ENCODE measurements around the gene ARHGAP27.

Gene ARHGAP27

DNA sequence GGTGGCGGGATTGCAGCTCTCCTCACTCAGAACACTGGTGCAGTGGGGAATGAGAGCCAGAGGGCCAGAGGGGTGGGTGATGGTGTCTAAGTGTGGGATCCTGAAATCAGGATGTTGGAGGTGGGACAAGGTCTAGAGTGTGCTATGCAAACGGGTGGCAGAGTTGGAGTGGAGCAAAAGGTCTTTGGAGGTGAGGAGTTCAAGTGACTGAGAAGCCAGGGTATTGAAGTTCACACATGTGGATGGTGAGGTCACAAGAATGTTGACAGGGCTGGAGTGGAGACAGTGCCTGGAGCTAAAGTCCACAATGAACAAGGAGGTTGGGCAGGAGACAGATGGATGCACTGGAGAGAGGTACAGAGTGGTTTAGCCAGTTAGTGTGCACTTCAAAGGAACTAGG, 77.6 kb downstream of the ARHGAP27 start:
- Histone ChIP-seq H3K27me3 (no peaks in the 10 kb centered on the region), H3K4me3 (no peak overlapping the region), H3K4me1 (no peaks in the 10 kb centered on the region), H3K36me3 (no peaks in the 10 kb centered on the region), H3K9me3 (no peaks in the 10 kb centered on the region), H3K27ac (no peak overlapping the region)
- no peak for DNase-seq
- TF ChIP-seq, protein P1, sequence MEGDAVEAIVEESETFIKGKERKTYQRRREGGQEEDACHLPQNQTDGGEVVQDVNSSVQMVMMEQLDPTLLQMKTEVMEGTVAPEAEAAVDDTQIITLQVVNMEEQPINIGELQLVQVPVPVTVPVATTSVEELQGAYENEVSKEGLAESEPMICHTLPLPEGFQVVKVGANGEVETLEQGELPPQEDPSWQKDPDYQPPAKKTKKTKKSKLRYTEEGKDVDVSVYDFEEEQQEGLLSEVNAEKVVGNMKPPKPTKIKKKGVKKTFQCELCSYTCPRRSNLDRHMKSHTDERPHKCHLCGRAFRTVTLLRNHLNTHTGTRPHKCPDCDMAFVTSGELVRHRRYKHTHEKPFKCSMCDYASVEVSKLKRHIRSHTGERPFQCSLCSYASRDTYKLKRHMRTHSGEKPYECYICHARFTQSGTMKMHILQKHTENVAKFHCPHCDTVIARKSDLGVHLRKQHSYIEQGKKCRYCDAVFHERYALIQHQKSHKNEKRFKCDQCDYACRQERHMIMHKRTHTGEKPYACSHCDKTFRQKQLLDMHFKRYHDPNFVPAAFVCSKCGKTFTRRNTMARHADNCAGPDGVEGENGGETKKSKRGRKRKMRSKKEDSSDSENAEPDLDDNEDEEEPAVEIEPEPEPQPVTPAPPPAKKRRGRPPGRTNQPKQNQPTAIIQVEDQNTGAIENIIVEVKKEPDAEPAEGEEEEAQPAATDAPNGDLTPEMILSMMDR (IDR thresholded peaks at IDR 0.05), result no peak
- intact Hi-C loops (cut with DNase I; ENCODE audit: low total_unique reads), result no loop called here

DNA sequence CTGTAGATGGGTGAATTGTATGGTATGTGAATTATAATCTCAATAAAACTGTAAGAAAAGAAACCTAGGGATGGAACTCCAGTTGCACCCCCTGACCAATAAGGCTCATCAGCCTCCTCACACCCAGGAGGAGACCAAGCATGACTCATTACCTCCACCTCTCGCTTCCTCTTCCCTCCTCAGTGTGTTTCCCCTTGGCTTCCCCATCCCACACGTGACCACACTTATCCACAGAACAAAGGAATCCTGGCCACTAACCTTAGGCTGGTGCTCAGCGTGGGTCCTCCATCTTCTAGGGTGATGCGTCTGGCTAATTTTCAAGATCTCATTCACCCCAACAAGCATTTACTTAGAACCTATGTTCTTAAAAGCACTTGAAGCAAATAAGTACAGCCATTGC, 79.6 kb downstream of the ARHGAP27 start:
- H3K4me1 ChIP-seq, result no peaks in the 10 kb centered on the region
- intact Hi-C loops (cut with DNase I; ENCODE audit: low total_unique reads), result no loop called here
- H3K27ac ChIP-seq, result no peak overlapping the region
- no peak for DNase-seq
- TF ChIP-seq, protein P1 (IDR thresholded peaks at IDR 0.05), result no peak
- H3K4me3 ChIP-seq, result no peak overlapping the region
- H3K9me3 ChIP-seq, result no peaks in the 10 kb centered on the region
- H3K27me3 ChIP-seq, result no peaks in the 10 kb centered on the region
- no peaks in the 10 kb centered on the region for H3K36me3 ChIP-seq

DNA sequence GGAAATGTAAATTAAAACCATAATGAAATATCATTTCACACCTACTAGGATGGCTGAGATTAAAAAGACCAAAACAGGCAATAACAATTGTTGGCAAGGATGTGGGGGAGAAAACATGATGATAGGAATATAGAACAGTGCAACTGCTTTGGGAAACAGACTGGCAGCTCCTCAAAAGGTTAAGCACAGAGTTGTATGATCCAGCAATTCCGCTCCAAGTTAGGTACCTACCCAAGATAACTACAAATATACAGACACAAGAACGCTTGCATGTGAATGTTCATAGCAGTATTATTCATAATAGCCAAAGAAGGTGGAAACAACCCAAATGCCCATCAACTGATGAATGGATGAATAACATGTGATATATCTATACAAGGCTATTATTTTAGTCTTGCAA, 80.8 kb downstream of the ARHGAP27 start:
- no peaks in the 10 kb centered on the region for H3K36me3 ChIP-seq
- intact Hi-C loops (cut with DNase I; ENCODE audit: low total_unique reads), result no loop called here
- H3K27me3 ChIP-seq, result no peaks in the 10 kb centered on the region
- H3K4me1 ChIP-seq, result no peaks in the 10 kb centered on the region
- H3K27ac ChIP-seq, result no peak overlapping the region
- TF ChIP-seq, protein P1 (IDR thresholded peaks at IDR 0.05), result no peak
- no peak for DNase-seq
- no peak overlapping the region for H3K4me3 ChIP-seq
- H3K9me3 ChIP-seq, result no peaks in the 10 kb centered on the region

DNA sequence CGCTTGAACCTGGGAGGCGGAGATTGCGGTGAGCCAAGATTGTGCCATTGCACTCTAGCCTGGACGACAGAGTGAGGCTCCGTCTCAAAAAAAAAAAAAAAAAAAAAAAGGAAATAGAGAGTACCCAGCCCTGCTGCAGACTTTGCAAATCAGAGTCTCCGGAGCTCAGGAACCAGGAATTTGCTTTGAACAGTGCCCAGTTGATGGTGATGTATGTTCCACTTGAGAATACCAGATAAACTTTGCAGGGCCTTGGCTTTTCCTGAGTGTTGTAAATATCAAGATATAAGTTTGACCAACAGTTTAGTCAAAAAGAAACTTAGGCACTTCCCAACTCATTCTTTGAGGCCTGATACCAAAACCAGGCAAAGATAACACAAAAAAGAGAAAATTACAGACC, 85.2 kb downstream of the ARHGAP27 start:
- H3K36me3 ChIP-seq, result no peaks in the 10 kb centered on the region
- intact Hi-C loops (cut with DNase I; ENCODE audit: low total_unique reads), result no loop called here
- TF ChIP-seq, protein P1 (IDR thresholded peaks at IDR 0.05), result no peak
- H3K4me3 ChIP-seq, result no peak overlapping the region
- H3K9me3 ChIP-seq, result no peaks in the 10 kb centered on the region
- no peaks in the 10 kb centered on the region for H3K27me3 ChIP-seq
- H3K4me1 ChIP-seq, result peaks cover 0 to 6% (median 0%) of the 10 kb centered on the region in 4 donors
- DNase-seq, result no peak
- H3K27ac ChIP-seq, result no peak overlapping the region

DNA sequence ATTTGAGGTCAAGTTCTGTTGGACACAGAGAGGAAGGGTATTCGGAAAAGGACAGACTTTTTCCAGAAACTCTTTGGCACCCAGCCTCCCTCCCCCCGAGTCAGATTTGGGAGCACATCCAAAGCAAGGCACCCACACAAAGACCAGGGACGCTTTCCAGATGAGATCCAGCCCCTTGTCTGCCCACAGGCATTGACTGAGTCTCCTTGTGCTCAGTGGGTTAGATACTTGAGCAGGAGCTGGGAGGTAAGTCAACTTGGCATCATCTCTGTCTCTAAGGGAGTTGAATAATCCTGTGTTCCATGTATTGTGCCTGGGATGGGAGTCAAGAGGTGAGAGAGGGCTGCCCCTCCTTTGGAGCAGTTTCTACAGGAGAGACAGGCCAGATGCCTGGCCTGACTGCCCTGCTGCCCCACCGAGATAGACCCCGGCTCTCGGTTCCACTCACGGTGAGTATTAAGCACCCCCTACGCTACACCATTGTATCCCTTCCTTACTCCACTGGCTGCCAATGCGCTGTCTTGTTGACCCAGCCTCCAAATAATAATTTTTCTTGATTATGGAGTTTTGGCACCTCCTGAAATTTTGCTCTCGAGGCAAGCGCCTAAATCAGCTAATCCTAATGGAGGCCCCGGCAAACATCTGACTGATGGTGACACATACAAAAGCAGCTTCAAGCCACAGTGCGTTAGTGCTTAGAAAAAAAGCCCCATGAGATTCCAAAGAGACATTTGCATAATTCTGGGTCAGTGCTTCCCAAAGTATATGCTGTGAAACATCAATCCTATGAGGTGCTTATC, 86.3 kb downstream of the ARHGAP27 start:
- intact Hi-C loops (cut with DNase I; ENCODE audit: low total_unique reads), result no loop called here
- Histone ChIP-seq H3K9me3 (no peaks in the 10 kb centered on the region), H3K4me3 (no peak overlapping the region), H3K4me1 (peaks cover 0 to 6% (median 3%) of the 10 kb centered on the region in 4 donors), H3K27ac (no peak overlapping the region), H3K36me3 (no peaks in the 10 kb centered on the region), H3K27me3 (no peaks in the 10 kb centered on the region)
- no peak for DNase-seq
- TF ChIP-seq, protein P1 (IDR thresholded peaks at IDR 0.05), result no peak

Data from tibial artery (tissue), 4 donors.